HL-60 (cell line): Measurements from ENCODE around the gene CYP4Z1.

Source experiments
- DNase-seq, 2 experiments: peaks; one replicate each; pipeline ENCODE4 v3.0.0-alpha.2; 2010 to 2020; ENCODE audit warnings: low read depth in 1 of 2, low spot score in 1 of 2
- H3K27ac ChIP-seq: fragments of 250-450 bp; sonication (Bioruptor Pico); replicated peaks from 2 replicates; pipeline ENCODE4 v1.5.1; 2020; ENCODE audit warnings: mild to moderate bottlenecking, moderate library complexity
- H3K27me3 ChIP-seq: fragments of 250-450 bp; sonication (Bioruptor Pico); 2 replicates; pipeline ENCODE4 v1.5.1; 2021; ENCODE audit warnings: mild to moderate bottlenecking, moderate library complexity; ENCODE audit not compliant: insufficient read depth, poor library complexity, severe bottlenecking
- H3K4me3 ChIP-seq: replicated peaks from 2 replicates; pipeline ENCODE4 v1.5.1; 2011; ENCODE audit warnings: mild to moderate bottlenecking, control low read depth, low read length; ENCODE audit not compliant: insufficient read depth
- GABPA ChIP-seq: IDR thresholded peaks from 2 replicates; pipeline ENCODE4 v1.6.1; 2012; ENCODE audit warnings: low read depth
- POLR2AphosphoS5 ChIP-seq: IDR thresholded peaks from 2 replicates; pipeline ENCODE4 v1.6.1; 2012; ENCODE audit warnings: low read depth
- SPI1 ChIP-seq: IDR thresholded peaks from 2 replicates; pipeline ENCODE4 v1.6.1; 2012; ENCODE audit warnings: low read depth, mild to moderate bottlenecking, borderline replicate concordance
- TF ChIP-seq, protein P1 (sequence below): IDR thresholded peaks from one replicate; pipeline ENCODE4 v1.5.1; 2011; ENCODE audit warnings: low read length, control low read depth, inconsistent platforms; ENCODE audit not compliant: insufficient read depth
- TF ChIP-seq, protein P2 (sequence below): IDR thresholded peaks from 2 replicates; pipeline ENCODE4 v1.6.1; 2012; ENCODE audit warnings: low read depth; ENCODE audit not compliant: insufficient replicate concordance

Gene CYP4Z1

GRCh38 chr1:47024141-47024801, 42.8 kb upstream of the CYP4Z1 start:
- Histone ChIP-seq H3K27ac (no peak overlapping the region), H3K4me3 (no peak overlapping the region), H3K27me3 (peaks cover 8% of the 10 kb centered on the region)
- TF ChIP-seq SPI1: no peak
- TF ChIP-seq, protein P1, sequence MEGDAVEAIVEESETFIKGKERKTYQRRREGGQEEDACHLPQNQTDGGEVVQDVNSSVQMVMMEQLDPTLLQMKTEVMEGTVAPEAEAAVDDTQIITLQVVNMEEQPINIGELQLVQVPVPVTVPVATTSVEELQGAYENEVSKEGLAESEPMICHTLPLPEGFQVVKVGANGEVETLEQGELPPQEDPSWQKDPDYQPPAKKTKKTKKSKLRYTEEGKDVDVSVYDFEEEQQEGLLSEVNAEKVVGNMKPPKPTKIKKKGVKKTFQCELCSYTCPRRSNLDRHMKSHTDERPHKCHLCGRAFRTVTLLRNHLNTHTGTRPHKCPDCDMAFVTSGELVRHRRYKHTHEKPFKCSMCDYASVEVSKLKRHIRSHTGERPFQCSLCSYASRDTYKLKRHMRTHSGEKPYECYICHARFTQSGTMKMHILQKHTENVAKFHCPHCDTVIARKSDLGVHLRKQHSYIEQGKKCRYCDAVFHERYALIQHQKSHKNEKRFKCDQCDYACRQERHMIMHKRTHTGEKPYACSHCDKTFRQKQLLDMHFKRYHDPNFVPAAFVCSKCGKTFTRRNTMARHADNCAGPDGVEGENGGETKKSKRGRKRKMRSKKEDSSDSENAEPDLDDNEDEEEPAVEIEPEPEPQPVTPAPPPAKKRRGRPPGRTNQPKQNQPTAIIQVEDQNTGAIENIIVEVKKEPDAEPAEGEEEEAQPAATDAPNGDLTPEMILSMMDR: no peak
- TF ChIP-seq POLR2AphosphoS5: no peak
- TF ChIP-seq, protein P2, sequence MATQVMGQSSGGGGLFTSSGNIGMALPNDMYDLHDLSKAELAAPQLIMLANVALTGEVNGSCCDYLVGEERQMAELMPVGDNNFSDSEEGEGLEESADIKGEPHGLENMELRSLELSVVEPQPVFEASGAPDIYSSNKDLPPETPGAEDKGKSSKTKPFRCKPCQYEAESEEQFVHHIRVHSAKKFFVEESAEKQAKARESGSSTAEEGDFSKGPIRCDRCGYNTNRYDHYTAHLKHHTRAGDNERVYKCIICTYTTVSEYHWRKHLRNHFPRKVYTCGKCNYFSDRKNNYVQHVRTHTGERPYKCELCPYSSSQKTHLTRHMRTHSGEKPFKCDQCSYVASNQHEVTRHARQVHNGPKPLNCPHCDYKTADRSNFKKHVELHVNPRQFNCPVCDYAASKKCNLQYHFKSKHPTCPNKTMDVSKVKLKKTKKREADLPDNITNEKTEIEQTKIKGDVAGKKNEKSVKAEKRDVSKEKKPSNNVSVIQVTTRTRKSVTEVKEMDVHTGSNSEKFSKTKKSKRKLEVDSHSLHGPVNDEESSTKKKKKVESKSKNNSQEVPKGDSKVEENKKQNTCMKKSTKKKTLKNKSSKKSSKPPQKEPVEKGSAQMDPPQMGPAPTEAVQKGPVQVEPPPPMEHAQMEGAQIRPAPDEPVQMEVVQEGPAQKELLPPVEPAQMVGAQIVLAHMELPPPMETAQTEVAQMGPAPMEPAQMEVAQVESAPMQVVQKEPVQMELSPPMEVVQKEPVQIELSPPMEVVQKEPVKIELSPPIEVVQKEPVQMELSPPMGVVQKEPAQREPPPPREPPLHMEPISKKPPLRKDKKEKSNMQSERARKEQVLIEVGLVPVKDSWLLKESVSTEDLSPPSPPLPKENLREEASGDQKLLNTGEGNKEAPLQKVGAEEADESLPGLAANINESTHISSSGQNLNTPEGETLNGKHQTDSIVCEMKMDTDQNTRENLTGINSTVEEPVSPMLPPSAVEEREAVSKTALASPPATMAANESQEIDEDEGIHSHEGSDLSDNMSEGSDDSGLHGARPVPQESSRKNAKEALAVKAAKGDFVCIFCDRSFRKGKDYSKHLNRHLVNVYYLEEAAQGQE: no peak
- TF ChIP-seq GABPA: no peak
- DNase-seq: no peak

- no peak overlapping the region for H3K27ac ChIP-seq
Observed at GRCh38 chr1:47030170-47030805, 36.7 kb upstream of the CYP4Z1 start.

DNA sequence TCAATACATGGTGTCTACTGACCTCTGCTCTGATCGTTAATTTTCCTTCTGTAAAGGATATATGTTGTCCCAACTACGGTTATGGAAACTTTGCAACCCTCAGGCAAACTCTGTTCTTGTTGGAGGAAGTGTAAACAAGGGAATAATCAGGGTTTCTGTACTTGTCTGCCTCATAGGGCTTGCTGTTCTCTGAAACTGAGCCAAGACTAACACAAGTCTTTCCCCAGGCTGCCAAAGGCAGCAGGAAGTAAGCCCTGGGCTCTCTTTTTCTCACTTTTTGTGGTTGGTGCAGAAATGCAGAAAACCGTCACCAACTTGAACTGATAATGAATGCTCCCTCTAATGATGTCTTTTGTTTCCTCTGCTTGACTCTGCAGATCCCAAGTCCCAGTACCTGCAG, 36.0 kb upstream of the CYP4Z1 start:
- Histone ChIP-seq H3K27me3 (peaks cover 6% of the 10 kb centered on the region), H3K4me3 (no peak overlapping the region), H3K27ac (no peak overlapping the region)
- no peak for DNase-seq
- no peak for TF ChIP-seq SPI1
- TF ChIP-seq GABPA: no peak
- TF ChIP-seq, protein P1: no peak
- TF ChIP-seq, protein P2: no peak
- no peak for TF ChIP-seq POLR2AphosphoS5

More at GRCh38 chr1:47030170-47030805, 36.7 kb upstream of the CYP4Z1 start:
- H3K27me3 ChIP-seq: peaks cover 6% of the 10 kb centered on the region
- H3K4me3 ChIP-seq: no peak overlapping the region
- no peak for DNase-seq
- TF ChIP-seq, protein P1: no peak
- TF ChIP-seq POLR2AphosphoS5 (no peak), SPI1 (no peak), GABPA (no peak)
- TF ChIP-seq, protein P2: no peak
